Right kidney (tissue), 9 donors: Measurements from ENCODE around the gene JAZF1.
A peak's percentile ranks its signal among the peaks of the same experiment; 100 is the strongest.

Experiments used
- DNase-seq: peaks from one replicate; pipeline ENCODE4 v3.0.0-alpha.2; 2016
- long read RNA-seq, 8 donors: transcript quantifications; one replicate each; lab custom pipeline, GENCODE V29; 2026

Gene JAZF1
- long read RNA-seq, donor 1, transcript JAZF1-201 (5 exons, 3,125 nt), result major isoform, 9 of 9 reads
- long read RNA-seq, donor 1, partial matches to known transcripts, result 0 of 9 reads
- long read RNA-seq, donor 1, other reads (novel, unspliced or antisense), result 0 of 9 reads
- long read RNA-seq, donor 2, partial matches to known transcripts, result 0 of 3 reads
- long read RNA-seq, donor 2, other reads (novel, unspliced or antisense), result 0 of 3 reads
- long read RNA-seq, donor 3, partial matches to known transcripts, result 0 of 3 reads
- long read RNA-seq, donor 3, other reads (novel, unspliced or antisense), result 0 of 3 reads
- long read RNA-seq, donor 4, partial matches to known transcripts, result 0 of 3 reads
- long read RNA-seq, donor 4, other reads (novel, unspliced or antisense), result 0 of 3 reads
- long read RNA-seq, donor 5, result 0 reads
- long read RNA-seq, donor 6, transcript JAZF1-201 (5 exons, 3,125 nt), result major isoform, 5 of 5 reads
- long read RNA-seq, donor 6, partial matches to known transcripts, result 0 of 5 reads
- long read RNA-seq, donor 6, other reads (novel, unspliced or antisense), result 0 of 5 reads
- long read RNA-seq, donor 7, transcript JAZF1-201 (5 exons, 3,125 nt), result major isoform, 13 of 14 reads
- long read RNA-seq, donor 7, partial matches to known transcripts, result 0 of 14 reads
- long read RNA-seq, donor 7, other reads (novel, unspliced or antisense), result 0 of 14 reads
- long read RNA-seq, donor 8, transcript JAZF1-201 (5 exons, 3,125 nt), result major isoform, 5 of 5 reads
- long read RNA-seq, donor 8, partial matches to known transcripts, result 0 of 5 reads
- long read RNA-seq, donor 8, other reads (novel, unspliced or antisense), result 0 of 5 reads

DNA sequence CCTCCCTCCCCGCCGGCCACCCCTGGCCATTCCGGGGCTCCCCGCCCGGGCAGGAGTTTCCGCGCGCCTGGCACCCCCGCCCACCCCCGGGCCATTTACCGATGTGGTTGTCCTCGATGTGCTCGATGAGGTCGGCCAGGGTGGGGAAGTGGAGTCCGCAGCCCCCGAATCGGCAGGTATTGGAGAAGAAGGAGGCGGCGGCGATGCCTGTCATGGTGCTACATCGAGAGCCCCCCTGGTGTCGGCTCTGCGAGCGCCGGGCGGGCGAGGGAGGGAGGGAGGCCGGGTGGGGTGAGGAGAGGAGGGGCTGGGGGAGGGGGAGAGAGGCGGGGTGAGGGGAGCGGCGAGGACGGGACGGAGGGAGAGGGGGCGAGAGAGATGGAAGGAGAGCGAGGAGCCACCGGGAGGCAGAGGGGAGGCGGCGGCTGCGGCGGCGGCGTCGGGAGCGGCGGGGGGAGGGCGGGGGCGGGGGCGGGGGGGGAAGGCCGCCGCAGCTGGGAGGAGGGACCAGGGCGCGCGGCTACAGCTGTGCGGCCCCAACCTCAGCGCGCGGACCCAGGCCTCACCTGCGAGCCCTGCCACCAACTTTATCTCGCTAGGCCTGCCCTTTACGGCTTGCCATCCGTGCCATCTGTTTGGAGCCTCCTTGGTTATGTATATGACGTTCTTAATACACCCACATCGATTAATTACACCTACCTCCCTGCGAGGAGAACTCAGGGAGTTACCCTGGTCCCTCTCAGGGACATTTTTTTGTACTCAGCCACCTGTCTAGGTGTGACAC lies at the start of gene JAZF1:
TSS of gene JAZF1 (minus strand) at position 432 of the 784 bp plus-strand sequence.
- DNase-seq, result peak; percentile 52

DNA sequence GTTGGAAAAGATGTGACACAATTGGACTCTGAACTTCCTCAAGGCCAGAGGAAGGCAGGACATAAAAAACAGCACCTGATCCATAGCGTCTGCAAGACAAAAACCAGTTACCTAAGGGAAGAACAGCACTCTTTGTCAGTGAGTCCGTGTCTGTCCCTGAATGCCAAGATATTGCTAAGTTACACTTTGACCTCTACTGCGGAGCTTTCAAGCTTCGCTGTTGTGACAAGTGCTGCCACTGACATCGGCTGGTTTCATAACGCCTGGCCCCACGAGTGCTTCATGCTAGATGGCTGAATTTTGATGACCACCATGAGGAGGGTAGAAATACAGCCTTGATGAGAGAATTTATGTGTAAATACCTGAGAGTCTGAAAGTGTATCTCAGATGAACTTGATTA lies 49.7 kb upstream of the JAZF1 start:
- DNase-seq, result no peak

DNA sequence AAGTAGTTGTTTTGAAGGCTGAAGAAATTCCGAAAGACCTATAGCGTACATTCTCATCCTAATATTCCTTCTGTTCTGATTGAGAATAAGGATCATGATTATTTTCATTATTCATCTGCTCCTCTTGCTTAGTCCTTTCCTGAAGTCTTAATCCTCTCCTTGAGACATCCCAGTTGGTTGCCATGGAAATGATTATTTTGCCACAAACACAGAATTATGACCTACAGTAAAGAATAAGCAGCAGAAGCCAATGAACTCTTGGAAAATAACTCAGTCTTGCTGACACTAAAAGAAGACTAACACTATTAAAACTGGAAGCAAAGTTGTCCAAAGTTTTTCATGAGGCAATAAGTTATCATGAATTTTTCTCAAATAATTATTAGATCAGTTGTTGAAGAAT lies 47.8 kb upstream of the JAZF1 start:
- no peak for DNase-seq

DNA sequence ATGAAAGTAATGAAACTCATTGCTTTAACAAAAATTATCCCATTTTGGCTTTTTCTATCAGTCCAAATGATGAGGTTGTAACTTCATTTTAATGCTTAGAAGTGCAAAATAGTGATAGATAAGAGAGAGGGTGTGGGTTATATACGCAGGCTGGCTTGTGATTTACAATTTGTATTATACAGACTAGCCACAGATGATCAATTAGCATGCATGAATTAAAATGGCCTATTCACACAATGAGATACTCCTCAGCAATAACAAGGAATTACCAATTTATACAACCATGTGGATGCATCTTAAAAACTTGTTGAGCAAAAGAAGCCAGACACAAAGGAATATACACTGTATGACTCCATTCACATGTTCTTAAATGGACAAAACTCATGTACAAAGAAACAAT lies 45.4 kb upstream of the JAZF1 start:
- DNase-seq, result no peak

DNA sequence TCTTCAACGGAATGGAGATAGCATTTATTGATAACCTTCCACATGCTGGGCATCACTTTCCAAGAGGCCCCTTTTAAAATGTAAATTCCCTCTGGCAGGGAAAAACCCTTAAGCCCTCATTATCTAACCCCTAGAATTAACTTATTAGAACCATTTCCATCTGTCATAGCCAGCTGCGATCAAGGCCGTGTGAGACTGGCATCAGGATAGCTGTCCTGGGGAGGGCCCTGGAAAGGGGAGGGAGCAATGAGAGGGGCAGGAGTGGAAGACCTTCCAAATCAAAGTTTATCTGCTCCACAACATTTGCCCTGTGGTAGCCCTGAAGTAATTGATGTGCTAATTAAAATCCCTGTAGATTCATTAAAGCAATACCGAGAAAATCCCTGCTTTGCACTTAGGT lies 45.0 kb upstream of the JAZF1 start:
- no peak for DNase-seq

DNA sequence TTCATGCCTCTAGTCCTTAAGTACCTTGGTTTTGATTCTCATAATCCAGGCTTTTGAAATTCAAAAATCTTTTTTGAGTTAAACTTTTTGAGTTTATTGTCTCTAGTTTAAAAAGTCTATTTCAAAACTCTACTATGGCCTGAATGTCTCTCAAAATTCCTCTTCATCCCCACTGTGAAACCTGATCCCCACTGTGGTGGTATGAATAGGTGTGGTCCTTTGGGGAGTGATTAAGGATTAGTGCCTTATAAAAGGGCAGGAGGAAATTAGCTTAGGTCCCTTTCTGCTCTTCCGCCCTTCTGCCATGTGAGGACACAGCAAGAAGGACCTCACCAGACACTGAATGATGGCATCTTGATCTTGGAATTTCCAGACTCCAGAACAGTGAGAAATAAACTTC lies 44.1 kb upstream of the JAZF1 start:
- DNase-seq, result no peak

DNA sequence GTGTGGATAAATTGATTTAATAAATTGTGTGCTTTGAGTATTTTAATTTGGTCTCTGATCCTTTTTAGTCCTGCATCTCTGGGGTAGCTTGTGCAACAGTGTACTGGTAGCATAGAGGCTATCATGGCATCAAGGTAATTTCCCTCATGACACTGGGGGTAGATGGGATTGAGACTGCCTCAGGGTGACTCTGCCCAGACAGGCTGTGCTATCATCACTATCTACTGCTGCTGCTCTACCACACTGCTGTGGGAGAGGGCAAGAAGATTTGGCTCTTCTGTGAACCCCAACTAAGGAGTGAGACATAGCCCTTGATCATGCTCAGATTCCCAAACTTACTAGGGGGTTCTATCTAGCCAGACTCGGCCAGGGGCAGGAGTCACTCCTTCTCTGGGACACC lies 43.6 kb upstream of the JAZF1 start:
- DNase-seq, result no peak

DNA sequence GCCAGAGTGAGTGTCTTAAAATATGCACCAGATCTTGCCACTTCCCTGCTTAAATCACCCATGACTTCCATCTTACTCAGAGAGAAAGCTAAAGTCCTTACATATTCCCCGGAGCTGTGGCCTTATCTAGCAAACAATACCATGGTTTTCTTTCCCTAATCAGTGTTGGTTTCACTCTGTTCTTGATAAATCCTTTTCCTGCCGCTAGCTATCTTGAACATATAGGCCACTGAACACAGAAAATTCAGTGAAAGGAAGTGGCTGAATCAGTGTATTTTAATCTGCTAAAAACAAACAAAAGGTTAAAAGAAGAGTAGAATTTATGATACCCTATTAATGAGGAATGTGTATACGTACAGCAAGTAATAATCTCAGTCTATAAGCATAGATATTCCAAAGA lies 42.0 kb upstream of the JAZF1 start:
- no peak for DNase-seq

DNA sequence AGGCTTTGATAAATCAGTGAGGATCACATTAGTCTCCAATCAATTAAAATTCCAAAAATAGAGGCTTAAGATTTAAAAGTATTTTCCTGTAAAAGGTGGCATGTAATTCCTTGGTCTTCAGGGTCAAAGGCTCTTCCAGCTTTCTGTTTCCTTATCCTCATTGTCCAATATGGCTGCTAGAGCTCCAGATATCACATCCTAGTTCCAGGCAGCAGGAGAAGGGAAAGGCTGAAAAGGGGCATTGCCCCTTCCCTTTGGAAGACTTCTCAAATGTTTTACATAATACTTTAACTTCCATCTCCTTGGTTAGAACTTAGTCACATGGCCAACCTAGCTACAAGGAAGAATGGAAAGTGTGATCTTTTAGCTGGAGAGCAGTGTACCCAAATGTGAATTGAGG lies 39.2 kb upstream of the JAZF1 start:
- no peak for DNase-seq

DNA sequence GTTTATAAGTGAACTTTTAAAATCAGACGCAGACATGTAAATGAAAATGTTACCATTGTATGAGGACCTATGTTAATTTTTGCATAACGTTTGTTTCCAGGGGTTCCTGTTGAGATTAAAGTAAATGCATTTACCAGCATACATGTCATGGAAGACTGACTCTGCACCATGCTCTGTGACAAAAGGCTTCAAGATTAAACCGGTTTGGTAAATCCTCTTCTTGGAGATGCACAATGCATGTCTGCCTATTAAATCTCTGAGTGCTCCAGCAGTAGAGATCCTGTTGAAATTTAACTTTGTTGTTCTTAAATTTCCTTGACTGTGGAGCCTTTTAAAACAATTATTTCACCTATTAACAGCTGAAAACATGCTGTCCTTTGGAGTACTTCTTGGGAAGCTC lies 36.5 kb upstream of the JAZF1 start:
- no peak for DNase-seq

DNA sequence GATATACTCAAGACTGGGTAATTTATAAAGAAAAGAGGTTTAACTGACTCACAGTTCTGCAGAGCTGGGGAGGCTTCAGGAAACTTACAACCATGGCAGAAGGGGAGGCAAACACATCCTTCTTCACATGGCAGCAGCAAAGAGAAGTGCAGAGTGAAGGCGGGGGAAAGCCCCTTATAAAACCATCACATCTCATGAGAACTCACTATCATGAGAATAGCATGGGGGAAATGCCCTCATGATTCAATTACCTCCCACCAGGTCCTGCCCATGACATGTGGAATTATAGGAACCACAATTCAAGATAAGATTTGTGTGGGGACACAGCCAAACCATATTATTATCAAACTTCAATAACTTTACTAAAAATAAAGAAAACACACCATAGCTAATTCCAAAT lies 30.4 kb upstream of the JAZF1 start:
- DNase-seq, result no peak

DNA sequence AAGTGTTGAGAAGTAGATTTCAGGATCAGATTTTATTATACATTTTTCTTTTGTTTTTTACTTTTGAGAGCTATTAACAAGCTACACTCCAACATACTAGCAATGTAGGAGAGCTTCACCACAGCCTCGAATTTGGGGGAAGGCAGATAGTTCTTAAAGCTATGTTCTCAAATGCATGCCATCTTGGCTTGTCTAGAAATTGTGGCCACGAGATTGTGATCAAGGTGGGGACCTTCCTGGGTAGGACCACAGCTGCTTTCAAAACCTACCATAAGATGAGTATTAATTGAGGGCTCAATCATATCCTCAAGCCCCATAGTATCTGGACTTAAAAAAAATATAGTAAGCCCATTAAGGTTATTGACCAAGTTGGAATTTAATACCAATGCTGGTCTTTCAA lies 27.9 kb upstream of the JAZF1 start:
- no peak for DNase-seq

DNA sequence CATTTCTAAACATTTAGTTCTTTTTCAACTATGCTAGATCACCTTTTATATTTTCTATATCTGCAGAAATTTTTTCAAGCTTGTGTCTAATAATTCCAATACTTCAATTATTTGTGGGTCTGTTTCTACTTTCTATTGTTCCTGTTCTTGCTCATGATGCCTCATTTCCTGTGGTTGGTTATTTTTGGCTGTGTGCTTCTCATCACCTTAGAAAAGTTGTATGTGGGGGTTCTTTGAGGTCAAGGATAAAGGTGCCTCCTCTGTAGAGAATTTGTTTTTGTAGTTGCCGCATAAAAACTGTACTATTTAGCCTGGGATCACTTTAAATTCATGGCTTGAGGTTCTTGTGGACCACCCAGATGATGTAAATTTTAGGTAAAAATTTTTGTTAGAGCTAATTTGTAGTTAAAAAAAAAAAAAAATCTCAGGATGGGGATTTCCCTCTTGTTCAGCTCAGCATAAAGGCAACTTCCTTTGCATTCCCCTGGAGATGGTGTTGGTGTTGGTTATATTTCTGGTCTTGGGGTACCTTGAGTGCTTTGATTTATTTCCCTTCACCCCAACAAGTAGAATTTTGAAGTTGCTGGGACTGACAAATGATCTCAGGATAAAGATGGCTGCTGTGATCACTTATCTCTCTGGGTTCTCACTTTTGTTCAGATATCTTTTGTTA lies 27.0 kb upstream of the JAZF1 start:
- no peak for DNase-seq

DNA sequence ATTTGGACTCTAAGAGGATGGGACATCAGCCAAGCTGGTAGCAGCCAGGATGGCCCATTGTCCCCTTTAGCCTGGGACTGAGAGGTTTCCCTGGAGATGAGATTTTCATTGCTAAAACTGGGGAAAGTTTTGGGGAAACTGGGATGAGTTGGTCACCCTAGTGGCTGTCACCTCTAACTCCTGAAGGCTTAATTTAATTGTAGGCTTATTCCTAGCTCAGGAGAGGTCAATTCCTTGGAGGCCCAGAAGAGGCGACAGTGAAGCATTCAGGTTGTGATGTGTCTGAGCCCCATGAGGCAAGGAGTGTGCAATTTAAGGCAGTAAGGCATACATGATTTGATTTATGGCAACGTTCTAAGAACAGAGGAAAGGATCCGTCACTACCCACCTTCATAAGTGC lies 24.9 kb upstream of the JAZF1 start:
- no peak for DNase-seq

DNA sequence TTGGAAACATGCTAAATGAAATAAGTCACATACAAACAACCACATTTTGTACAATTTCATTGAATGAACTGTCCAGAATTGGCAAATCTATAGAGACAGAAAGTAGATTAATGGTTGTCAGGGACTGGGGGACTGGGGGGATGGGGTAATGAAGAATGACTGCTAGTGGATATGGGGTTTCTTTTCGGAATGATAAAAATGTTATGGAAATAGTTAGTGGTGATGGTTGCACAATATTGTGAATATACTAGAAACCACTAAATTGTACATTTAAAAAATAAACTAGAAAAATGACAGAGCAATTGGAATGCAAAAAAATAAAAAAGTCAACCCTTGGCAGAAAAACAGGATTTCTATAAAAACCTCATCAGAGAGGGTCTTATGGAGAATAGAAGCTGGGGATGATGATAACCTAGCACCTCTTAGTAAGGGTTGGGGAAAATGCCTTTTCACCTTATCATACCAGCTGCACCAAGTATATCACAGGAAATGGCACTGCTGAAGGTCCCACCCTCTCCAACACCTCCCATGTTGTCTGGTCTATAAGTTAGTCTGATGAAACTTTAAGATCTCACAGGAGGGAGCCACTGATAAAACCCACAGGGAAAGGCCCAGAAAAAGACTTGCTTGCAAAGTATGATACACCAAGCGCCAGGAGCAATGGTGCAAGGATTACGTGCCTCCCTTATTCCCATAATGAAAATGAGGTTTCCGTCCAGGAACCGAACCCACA lies 23.1 kb upstream of the JAZF1 start:
- DNase-seq, result no peak

DNA sequence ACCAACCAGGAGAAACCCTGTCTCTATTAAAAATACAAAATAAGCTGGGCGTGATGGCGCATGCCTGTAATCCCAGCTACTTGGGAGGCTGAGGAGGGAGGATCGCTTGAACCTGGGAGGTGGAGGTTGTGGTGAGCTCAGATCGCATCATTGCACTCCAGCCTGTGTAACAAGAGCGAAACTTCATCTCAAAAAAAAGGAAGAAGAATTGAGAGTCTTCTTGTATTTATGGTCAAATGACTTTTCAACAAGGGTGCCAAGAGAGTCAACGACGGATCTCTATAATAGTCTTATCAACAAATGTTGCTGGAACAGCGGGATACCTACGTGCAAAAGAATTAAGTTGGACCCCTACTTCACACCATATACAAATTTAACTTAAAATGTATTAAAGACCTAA lies 21.6 kb upstream of the JAZF1 start:
- DNase-seq, result no peak

DNA sequence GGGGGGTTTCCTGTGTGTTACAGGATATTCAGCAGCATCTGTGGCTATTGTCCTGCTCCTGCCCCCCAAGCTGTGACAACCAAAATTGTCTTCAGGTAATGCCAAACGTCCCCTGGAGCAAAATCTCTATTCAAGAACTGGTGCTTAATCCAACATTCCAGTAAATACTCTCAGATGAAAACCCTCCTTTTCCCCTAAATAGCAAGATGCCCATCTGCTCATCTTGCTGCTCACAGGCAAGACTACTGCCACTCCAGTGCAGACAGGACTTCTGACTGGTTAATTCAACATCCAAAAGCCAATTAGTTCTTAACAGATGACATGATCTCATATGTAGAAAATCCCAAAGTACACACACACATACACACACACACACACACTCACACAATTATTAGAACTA lies 20.5 kb upstream of the JAZF1 start:
- no peak for DNase-seq

DNA sequence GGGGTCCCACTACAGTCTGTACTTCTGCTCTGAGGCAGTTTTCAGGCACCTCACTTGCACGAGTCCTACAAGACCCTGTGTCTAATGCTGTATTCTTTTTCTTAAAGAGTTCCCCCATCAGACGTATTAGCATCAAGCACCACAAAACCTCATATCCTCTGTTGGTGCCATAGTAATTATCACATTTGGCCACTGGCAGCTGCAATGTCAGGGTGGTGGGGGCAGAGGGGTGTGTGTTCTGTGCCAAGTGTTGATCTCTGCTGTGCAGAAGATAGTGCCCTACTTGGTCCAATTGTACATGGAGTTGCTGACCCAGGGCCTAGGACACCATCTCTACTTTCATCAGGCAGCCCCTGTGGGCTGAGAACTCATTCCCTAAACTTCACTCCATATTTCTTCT lies 20.0 kb upstream of the JAZF1 start:
- DNase-seq, result no peak

DNA sequence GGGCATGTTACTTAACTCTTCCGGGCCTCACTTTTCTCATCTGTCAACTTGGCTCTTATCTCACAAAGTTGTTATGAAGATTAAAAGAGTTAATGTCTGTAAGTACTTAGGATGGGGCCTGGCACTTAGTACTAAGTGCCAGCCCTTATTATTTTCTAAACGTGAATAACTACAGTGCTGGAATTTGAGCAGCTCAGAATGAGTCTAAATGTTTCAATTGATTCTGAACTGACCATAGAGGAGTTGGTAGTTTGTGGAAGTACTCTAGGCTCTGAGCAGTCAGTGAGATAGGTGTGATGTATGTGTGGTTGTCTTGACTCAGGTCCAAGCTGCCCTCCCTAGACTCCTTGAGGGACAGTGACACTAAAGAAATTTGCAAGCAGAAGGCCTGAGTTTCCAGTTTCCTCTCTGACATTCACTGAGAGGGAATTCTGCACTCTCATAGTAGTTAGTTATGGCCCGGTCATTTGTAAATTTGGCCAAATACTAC lies 18.5 kb upstream of the JAZF1 start:
- no peak for DNase-seq

DNA sequence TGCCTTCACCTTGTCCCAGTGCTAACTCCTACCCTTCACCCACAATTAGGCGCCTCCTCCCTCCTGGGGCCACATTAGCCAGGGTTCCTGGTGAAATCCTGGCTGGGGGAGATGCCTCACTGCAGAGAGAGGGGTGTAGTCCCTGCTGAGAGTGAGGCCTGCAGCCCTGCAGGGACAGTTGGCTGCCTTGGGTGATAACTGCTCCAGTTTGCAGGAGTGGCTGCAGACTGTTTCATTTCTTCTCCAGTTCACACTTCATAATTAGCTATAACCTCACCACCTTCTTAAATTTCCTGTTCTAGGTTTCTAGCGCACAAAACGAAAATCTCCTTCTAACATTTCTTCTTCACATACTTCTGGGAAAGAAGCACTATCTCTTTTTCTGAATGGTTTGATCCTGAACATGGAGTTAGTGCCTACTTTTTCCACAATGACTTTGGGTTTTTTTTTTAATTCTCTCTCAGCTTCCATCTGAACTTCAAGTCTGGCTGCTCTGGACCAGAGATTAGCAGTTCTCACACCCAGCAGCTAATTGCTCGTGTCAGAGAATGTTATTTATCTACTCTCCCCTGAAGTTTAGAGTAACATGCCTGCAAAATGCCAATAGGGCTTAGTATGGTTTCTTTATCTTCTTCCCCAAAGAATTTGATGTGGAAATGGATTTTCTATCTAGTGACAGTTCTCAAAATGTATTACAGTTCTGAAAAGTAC lies 15.5 kb upstream of the JAZF1 start:
- DNase-seq, result no peak
